B cell (primary cell): ENCODE results near the gene TMEM134. TPM values are rescaled to one million over a fixed set of nuclear protein-coding genes. Genes with fewer than 3 reads are reported as not detected.

Experiments
- ATAC-seq: fragments of 200-7000 bp; cut with Tn5 transposase; one replicate; pipeline ENCODE4 v1.10.0; 2021; ENCODE audit warnings: low read depth, mild to moderate bottlenecking, moderate number of reproducible peaks, moderate library complexity
- CTCF ChIA-PET: fragments of 350-600 bp; sonication (Branson Sonifier 250); formaldehyde crosslinking; loops from one replicate; lab custom pipeline; 2021; ENCODE audit warnings: antibody characterized with exemption, inconsistent platforms; lab: Charles Lee
- POLR2A ChIA-PET: fragments of 350-600 bp; sonication (Branson Sonifier 250); formaldehyde crosslinking; loops from one replicate; lab custom pipeline; 2021; ENCODE audit warnings: antibody characterized with exemption; lab: Charles Lee
- DNase-seq: peaks from one replicate; pipeline ENCODE4 v3.0.0; 2013
- H2AFZ ChIP-seq: 2 replicates; pipeline ENCODE4 v1.6.1; 2012; ENCODE audit warnings: mild to moderate bottlenecking, low read depth, low read length; ENCODE audit not compliant: insufficient read depth, poor library complexity, severe bottlenecking
- H3K27ac ChIP-seq, 2 donors: 1 replicate in 1 of 2; 2 replicates in 1 of 2; pipeline ENCODE4 v1.5.1; 2012 to 2013; ENCODE audit warnings: low read length in 2 of 2, mild to moderate bottlenecking in 2 of 2, moderate library complexity in 1 of 2
- H3K27me3 ChIP-seq, 4 experiments: fragments of 200-600 bp in 1 of 4; sonication (generic) in 1 of 4; replicated peaks in 1 of 4; 1 replicate in 2 of 4; 2 replicates in 2 of 4; pipeline versions ENCODE4 v1.6.1 to v1.7.0; 2013 to 2016; ENCODE audit warnings: low read length in 3 of 4, mild to moderate bottlenecking in 2 of 4, mixed read lengths in 1 of 4, moderate library complexity in 1 of 4; ENCODE audit not compliant: insufficient read depth in 4 of 4, control insufficient read depth in 3 of 4; ENCODE audit errors: control extremely low read depth in 1 of 4
- H3K36me3 ChIP-seq, 2 experiments: replicated peaks in 1 of 2; 1 replicate in 1 of 2; 2 replicates in 1 of 2; pipeline versions ENCODE4 v1.6.1 to v1.7.1; 2013; ENCODE audit warnings: low read length in 1 of 2; ENCODE audit not compliant: insufficient read depth in 2 of 2, control insufficient read depth in 1 of 2; ENCODE audit errors: control extremely low read depth in 1 of 2, extremely low read depth in 1 of 2
- H3K4me1 ChIP-seq, 2 donors: fragments of 200-600 bp in 1 of 2; sonication (generic) in 1 of 2; 1 replicate in 1 of 2; 2 replicates in 1 of 2; pipeline versions ENCODE4 v1.5.1 to v1.6.1; 2013 to 2017; ENCODE audit warnings: low read length in 2 of 2; ENCODE audit not compliant: control insufficient read depth in 2 of 2, insufficient read depth in 2 of 2
- H3K4me2 ChIP-seq: replicated peaks from 2 replicates; pipeline ENCODE3; 2012; ENCODE audit warnings: mild to moderate bottlenecking, low read depth, low read length; ENCODE audit not compliant: poor library complexity, severe bottlenecking
- H3K4me3 ChIP-seq, 5 experiments: fragments of 200-600 bp in 1 of 5; sonication (generic) in 1 of 5; 1 replicate in 3 of 5; 2 replicates in 2 of 5; pipeline versions ENCODE4 v1.5.1 to v1.7.0; 2011 to 2016; ENCODE audit warnings: low read length in 4 of 5, mild to moderate bottlenecking in 4 of 5, low read depth in 2 of 5, control low read depth in 1 of 5, moderate library complexity in 1 of 5; ENCODE audit not compliant: insufficient read depth in 1 of 5; ENCODE audit errors: control extremely low read depth in 1 of 5, extremely low read depth in 1 of 5
- H3K79me2 ChIP-seq: fragments of 200-600 bp; sonication (generic); one replicate; pipeline ENCODE4 v1.6.0; 2016; ENCODE audit warnings: low read length; ENCODE audit not compliant: control insufficient read depth, insufficient read depth
- H3K9ac ChIP-seq: fragments of 200-600 bp; sonication (generic); 2 replicates; pipeline ENCODE4 v1.6.1; 2017; ENCODE audit warnings: mild to moderate bottlenecking, low read length, moderate library complexity
- H3K9me3 ChIP-seq, 3 donors: one replicate each; pipeline versions ENCODE4 v1.6.1 to v1.7.1; 2013; ENCODE audit warnings: low read length in 2 of 3; ENCODE audit not compliant: control insufficient read depth in 2 of 3, insufficient read depth in 1 of 3; ENCODE audit errors: control extremely low read depth in 1 of 3
- H4K20me1 ChIP-seq: 2 replicates; pipeline ENCODE4 v1.6.0; 2012; ENCODE audit warnings: mild to moderate bottlenecking, low read length; ENCODE audit not compliant: insufficient read depth, control insufficient read depth, poor library complexity, severe bottlenecking
- H3K27ac Mint-ChIP-seq: one replicate; pipeline ENCODE4 v1.8.0; 2021; ENCODE audit warnings: mixed read lengths
- H3K27me3 Mint-ChIP-seq: one replicate; pipeline ENCODE4 v1.8.0; 2021; ENCODE audit warnings: mixed read lengths
- H3K4me1 Mint-ChIP-seq: one replicate; pipeline ENCODE4 v1.8.0; 2021; ENCODE audit warnings: mixed read lengths
- H3K4me3 Mint-ChIP-seq: one replicate; pipeline ENCODE4 v1.8.0; 2021; ENCODE audit warnings: mixed read lengths
- H3K9me3 Mint-ChIP-seq: one replicate; pipeline ENCODE4 v1.8.0; 2022; ENCODE audit warnings: mixed read lengths; ENCODE audit not compliant: insufficient read depth
- EZH2 ChIP-seq: IDR thresholded peaks from 2 replicates; pipeline ENCODE4 v1.6.1; 2012; ENCODE audit warnings: borderline replicate concordance, low read depth, mild to moderate bottlenecking, moderate library complexity, low read length; ENCODE audit not compliant: insufficient read depth, poor library complexity, severe bottlenecking
- whole genome bisulfite sequencing: methylation state at CpG from one replicate; pipeline ENCODE4 v1.1.5; 2013; ENCODE audit warnings: missing lambda C conversion rate; ENCODE audit not compliant: insufficient coverage; 5-methylcytosine and 5-hydroxymethylcytosine counted together
- intact Hi-C: fragments of 100-400 bp; cut with micrococcal nuclease; formaldehyde crosslinking; loops from one replicate; pipeline ENCODE4 v1.10.0; 2022
- polyA plus RNA-seq: library from polyadenylated mRNA; depleted of rRNA; stranded (reverse); fragments of >200 nt; gene quantifications from 2 replicates; pipeline ENCODE4 v1.2.3, GENCODE V29; 2012
- total RNA-seq, 2 donors: library from RNA; stranded (reverse); fragments of 120-200 nt in 1 of 2; gene quantifications; 1 replicate in 1 of 2; 2 replicates in 1 of 2; pipeline versions ENCODE4 v1.2.3 to v1.2.4, GENCODE V29; 2013 to 2022
- TF ChIP-seq, protein P1 (sequence below): fragments of 200-600 bp; IDR thresholded peaks from one replicate; pipeline ENCODE4 v1.8.0; 2022; ENCODE audit warnings: antibody characterized with exemption, mild to moderate bottlenecking

The TMEM134 gene
- total and polyA plus RNA-seq, 2 donors (not counting 1 experiment from before 2014, with no cell fraction given), result 167 to 197 TPM

DNA sequence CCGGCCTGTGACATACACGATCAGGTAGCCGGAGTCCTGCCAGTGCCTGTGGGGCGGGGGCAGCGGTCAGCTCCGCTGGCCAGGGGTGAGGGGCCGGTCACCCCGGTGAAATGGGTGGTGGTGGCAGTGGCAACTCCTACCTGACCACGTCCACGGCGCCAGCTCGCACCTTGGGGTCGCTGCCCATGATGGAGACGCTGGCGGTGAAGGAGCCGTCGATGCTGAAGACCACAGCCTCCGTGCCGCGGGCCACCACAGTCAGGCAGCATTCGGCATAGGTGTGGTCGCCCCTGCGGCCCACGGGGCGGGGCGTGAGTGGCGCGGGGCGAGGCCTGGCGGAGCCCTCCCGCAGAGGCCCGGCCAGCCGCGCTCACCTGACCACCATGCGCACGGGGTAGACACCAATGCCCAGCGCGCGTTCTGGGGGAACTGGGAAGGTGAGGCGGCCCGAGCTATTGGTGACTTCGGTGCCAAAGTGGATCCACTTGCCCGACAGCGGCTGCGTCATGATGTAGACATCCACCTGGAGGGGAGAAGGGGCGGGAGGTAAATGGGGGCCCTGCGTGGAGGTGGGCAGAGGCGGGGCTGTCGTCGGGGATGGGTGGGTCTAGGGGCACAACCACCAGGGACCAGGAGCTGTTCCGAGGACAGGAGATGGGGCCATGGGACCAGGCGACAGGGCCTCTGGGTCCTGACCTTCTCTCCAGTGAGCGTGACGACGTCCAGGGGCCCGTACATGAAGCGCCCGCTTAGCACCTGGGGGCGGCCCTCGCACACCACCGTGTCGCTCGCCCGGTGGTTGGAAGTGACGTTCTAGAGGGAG is 24.7 kb upstream of the TMEM134 start:
- Histone ChIP-seq H3K9me3 (no peaks in the 10 kb centered on the region), H3K9ac (no peak overlapping the region), H4K20me1 (peaks cover 52% of the 10 kb centered on the region), H3K36me3 (peaks cover 0 to 87% of the 10 kb centered on the region in 2 experiments), H3K79me2 (peaks cover 21% of the 10 kb centered on the region), H2AFZ (no peak overlapping the region), H3K27ac (no peak overlapping the region), H3K4me1 (no peaks in the 10 kb centered on the region), H3K27me3 (no peaks in the 10 kb centered on the region), H3K4me3 (no peak overlapping the region), H3K4me2 (no peak overlapping the region)
- no peak for TF ChIP-seq EZH2
- TF ChIP-seq, protein P1, sequence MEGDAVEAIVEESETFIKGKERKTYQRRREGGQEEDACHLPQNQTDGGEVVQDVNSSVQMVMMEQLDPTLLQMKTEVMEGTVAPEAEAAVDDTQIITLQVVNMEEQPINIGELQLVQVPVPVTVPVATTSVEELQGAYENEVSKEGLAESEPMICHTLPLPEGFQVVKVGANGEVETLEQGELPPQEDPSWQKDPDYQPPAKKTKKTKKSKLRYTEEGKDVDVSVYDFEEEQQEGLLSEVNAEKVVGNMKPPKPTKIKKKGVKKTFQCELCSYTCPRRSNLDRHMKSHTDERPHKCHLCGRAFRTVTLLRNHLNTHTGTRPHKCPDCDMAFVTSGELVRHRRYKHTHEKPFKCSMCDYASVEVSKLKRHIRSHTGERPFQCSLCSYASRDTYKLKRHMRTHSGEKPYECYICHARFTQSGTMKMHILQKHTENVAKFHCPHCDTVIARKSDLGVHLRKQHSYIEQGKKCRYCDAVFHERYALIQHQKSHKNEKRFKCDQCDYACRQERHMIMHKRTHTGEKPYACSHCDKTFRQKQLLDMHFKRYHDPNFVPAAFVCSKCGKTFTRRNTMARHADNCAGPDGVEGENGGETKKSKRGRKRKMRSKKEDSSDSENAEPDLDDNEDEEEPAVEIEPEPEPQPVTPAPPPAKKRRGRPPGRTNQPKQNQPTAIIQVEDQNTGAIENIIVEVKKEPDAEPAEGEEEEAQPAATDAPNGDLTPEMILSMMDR, result no peak
- ChIA-PET CTCF (no interaction called here), POLR2A (interaction anchor here (0.7 to 1.0 kb wide), 2 partner anchors 81 to 92 kb away, joined by 3 read pairs; partner anchors contain the start of gene PPP1CA)
- DNase-seq, result no peak
- intact Hi-C loops, result no loop called here
- Mint-ChIP-seq H3K27me3 (no peaks in the 10 kb centered on the region), H3K9me3 (no peaks in the 10 kb centered on the region), H3K4me1 (peaks cover 2% of the 10 kb centered on the region), H3K4me3 (no peak overlapping the region), H3K27ac (no peak overlapping the region)
- 96% methylated on average over 65 of the region's 65 CpGs for WGBS
- no peak for ATAC-seq
